ENCODE measurements around the gene ASCC3. TPM values are rescaled to one million over a fixed set of nuclear protein-coding genes. Genes with fewer than 3 reads are reported as not detected.

ASCC3 gene
- total and polyA plus RNA-seq, 2 donors (not counting 3 experiments of a cell fraction or from before 2014, with no cell fraction given): 15.7 to 57.2 TPM

DNA sequence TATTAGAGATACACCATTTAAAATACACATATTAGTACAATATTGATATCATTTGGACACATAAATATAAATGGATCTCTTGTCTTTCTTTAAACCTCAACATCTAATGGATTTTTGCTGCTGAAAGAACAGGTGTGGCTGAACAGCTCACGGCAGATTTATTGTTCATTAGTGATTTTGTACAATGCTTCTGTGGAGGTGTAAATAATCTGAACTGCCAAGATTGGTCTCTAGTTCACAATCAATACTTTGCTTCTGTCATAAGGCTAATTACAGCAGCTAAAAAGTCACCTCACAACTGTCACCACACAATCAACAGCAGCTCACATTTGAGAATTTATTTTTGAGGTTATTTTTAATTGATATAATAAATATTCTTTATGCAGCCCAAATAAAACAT lies 254.4 kb downstream of the ASCC3 start:
- FAIRE-seq: no peak
- BruUV-seq (replicated peaks): no TSS peak

More for the DNA sequence above, 254.4 kb downstream of the ASCC3 start:
- Histone ChIP-seq H3K9ac (replicated peaks; ENCODE audit: extremely low read depth, insufficient read depth, low read length) (no peak overlapping the region), H3K36me3 (ENCODE audit: control insufficient read depth in 2 of 2, extremely low read depth in 1 of 2, insufficient read depth in 2 of 2, low read length in 2 of 2) (peaks cover 0 to 6% of the 10 kb centered on the region in 2 experiments), H3K9me3 (replicated peaks; ENCODE audit: control insufficient read depth, insufficient read depth, low read length) (no peaks in the 10 kb centered on the region), H2AFZ (ENCODE audit: low read depth, low read length) (no peak overlapping the region), H3K9me1 (replicated peaks; ENCODE audit: control insufficient read depth, extremely low read depth, insufficient read depth, low read length) (no peaks in the 10 kb centered on the region), H3K27me3 (ENCODE audit: control insufficient read depth in 2 of 2, insufficient read depth in 2 of 2, low read length in 2 of 2) (no peaks in the 10 kb centered on the region), H3K4me2 (ENCODE audit: insufficient read depth, low read length) (no peak overlapping the region), H3K4me3 (replicated peaks in 1 of 3; ENCODE audit: insufficient read depth in 1 of 3, low read depth in 1 of 3, low read length in 3 of 3) (no peak overlapping the region), H3K79me2 (ENCODE audit: control insufficient read depth, insufficient read depth, low read length) (no peaks in the 10 kb centered on the region), H4K20me1 (replicated peaks; ENCODE audit: control insufficient read depth, extremely low read depth, insufficient read depth, low read length) (no peaks in the 10 kb centered on the region), H3K4me1 (ENCODE audit: control insufficient read depth, extremely low read depth, insufficient read depth, low read length) (no peaks in the 10 kb centered on the region), H3K27ac (ENCODE audit: insufficient read depth, low read depth, low read length) (no peak overlapping the region)
- no peak for DNase-seq (ENCODE audit: low read depth, low spot score)
- dilution Hi-C loops (cut with MboI; ENCODE audit: extremely low pct_ligation_motif_present, low sequenced_read_pairs) (no loop called here), intact Hi-C loops (cut with micrococcal nuclease) (no loop called here)
- TF ChIP-seq POLR2AphosphoS5 (IDR thresholded peaks at IDR 0.05; ENCODE audit: insufficient read depth, low read depth, low read length): no peak
- TF ChIP-seq FOS (IDR thresholded peaks at IDR 0.05; ENCODE audit: borderline replicate concordance, insufficient read depth, low read length): no peak
- TF ChIP-seq MYC (IDR thresholded peaks at IDR 0.05; ENCODE audit: low read depth, low read length): no peak
- TF ChIP-seq EZH2 (IDR thresholded peaks at IDR 0.05; ENCODE audit: borderline replicate concordance, low read depth, low read length, severe bottlenecking): no peak
- TF ChIP-seq MAX (IDR thresholded peaks at IDR 0.05; ENCODE audit: insufficient read depth, insufficient read length): no peak
- TF ChIP-seq JUN (IDR thresholded peaks at IDR 0.05; ENCODE audit: borderline replicate concordance, insufficient read depth, insufficient read length, low read depth): no peak
- TF ChIP-seq, protein P1, sequence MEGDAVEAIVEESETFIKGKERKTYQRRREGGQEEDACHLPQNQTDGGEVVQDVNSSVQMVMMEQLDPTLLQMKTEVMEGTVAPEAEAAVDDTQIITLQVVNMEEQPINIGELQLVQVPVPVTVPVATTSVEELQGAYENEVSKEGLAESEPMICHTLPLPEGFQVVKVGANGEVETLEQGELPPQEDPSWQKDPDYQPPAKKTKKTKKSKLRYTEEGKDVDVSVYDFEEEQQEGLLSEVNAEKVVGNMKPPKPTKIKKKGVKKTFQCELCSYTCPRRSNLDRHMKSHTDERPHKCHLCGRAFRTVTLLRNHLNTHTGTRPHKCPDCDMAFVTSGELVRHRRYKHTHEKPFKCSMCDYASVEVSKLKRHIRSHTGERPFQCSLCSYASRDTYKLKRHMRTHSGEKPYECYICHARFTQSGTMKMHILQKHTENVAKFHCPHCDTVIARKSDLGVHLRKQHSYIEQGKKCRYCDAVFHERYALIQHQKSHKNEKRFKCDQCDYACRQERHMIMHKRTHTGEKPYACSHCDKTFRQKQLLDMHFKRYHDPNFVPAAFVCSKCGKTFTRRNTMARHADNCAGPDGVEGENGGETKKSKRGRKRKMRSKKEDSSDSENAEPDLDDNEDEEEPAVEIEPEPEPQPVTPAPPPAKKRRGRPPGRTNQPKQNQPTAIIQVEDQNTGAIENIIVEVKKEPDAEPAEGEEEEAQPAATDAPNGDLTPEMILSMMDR (IDR thresholded peaks at IDR 0.05; ENCODE audit: extremely low read depth in 1 of 2, insufficient read depth in 1 of 2, low read depth in 1 of 2, low read length in 2 of 2): no peak
- TF ChIP-seq GATA2 (IDR thresholded peaks at IDR 0.05; ENCODE audit: insufficient read depth, insufficient read length, low read depth, low read length): no peak
- ChIA-PET CTCF (interaction anchor here (1.3 kb wide), 1 partner anchor 37 kb away, joined by 4 read pairs; no protein-coding TSS in a partner anchor), POLR2A (no interaction called here)
